GM19438 (cell line): ENCODE results near the gene SHCBP1.

Experiments used
- ATAC-seq: cut with Tn5 transposase; IDR thresholded peaks from one replicate; pipeline ENCODE4 v1.9.1; 2021; ENCODE audit warnings: low read depth; ENCODE audit not compliant: unreplicated experiment

SHCBP1 gene

GRCh38 chr16:46549477-46549876 lies 71.7 kb downstream of the SHCBP1 start:
- ATAC-seq: no peak
